Osteoblast (primary cell): ENCODE data around the gene HS1BP3. TPM values are rescaled to one million over a fixed set of nuclear protein-coding genes. Genes with fewer than 3 reads are reported as not detected.

Experiments used
- DNase-seq: peaks from one replicate; pipeline ENCODE4 v3.0.0; 2011; ENCODE audit warnings: low spot score, mixed read lengths; ENCODE audit not compliant: insufficient read length; ENCODE audit errors: missing footprints
- H2AFZ ChIP-seq: 2 replicates; pipeline ENCODE4 v1.6.0; 2011; ENCODE audit warnings: mild to moderate bottlenecking, low read length
- H3K27ac ChIP-seq: 2 replicates; pipeline ENCODE4 v1.5.1; 2011; ENCODE audit warnings: mild to moderate bottlenecking, low read depth, low read length, moderate library complexity
- H3K27me3 ChIP-seq: 2 replicates; pipeline ENCODE4 v1.6.0; 2012; ENCODE audit warnings: mild to moderate bottlenecking, control low read depth, inconsistent platforms, low read length, moderate library complexity; ENCODE audit not compliant: insufficient read depth
- H3K36me3 ChIP-seq: 2 replicates; pipeline ENCODE4 v1.5.1; 2011; ENCODE audit warnings: mild to moderate bottlenecking, low read length, control low read depth, moderate library complexity; ENCODE audit not compliant: insufficient read depth
- H3K4me1 ChIP-seq: 2 replicates; pipeline ENCODE4 v1.5.1; 2011; ENCODE audit warnings: mild to moderate bottlenecking, low read length, control low read depth, moderate library complexity; ENCODE audit not compliant: insufficient read depth
- H3K4me2 ChIP-seq: 2 replicates; pipeline ENCODE4 v1.6.0; 2011; ENCODE audit warnings: mild to moderate bottlenecking, low read length; ENCODE audit not compliant: insufficient read depth
- H3K4me3 ChIP-seq: fragments of 200-600 bp; sonication (generic); 3 replicates; pipeline ENCODE4 v1.5.1; 2012; ENCODE audit warnings: mild to moderate bottlenecking, low read length, inconsistent platforms; ENCODE audit not compliant: insufficient read depth
- H3K79me2 ChIP-seq: 2 replicates; pipeline ENCODE4 v1.6.0; 2012; ENCODE audit warnings: mild to moderate bottlenecking, low read length, control low read depth, inconsistent platforms; ENCODE audit not compliant: insufficient read depth
- H3K9me3 ChIP-seq: 2 replicates; pipeline ENCODE4 v1.5.1; 2011; ENCODE audit warnings: low read depth, low read length, control low read depth
- H4K20me1 ChIP-seq: 2 replicates; pipeline ENCODE4 v1.6.0; 2012; ENCODE audit warnings: mild to moderate bottlenecking, low read length, control low read depth; ENCODE audit not compliant: insufficient read depth
- CTCF ChIP-seq: IDR thresholded peaks from 2 replicates; pipeline ENCODE4 v1.5.1; 2011; ENCODE audit warnings: mild to moderate bottlenecking, low read depth, low read length, moderate library complexity; ENCODE audit errors: extremely low read depth
- total RNA-seq: library from RNA; depleted of rRNA; stranded (reverse); fragments of >200 nt; gene quantifications from 2 replicates; pipeline ENCODE4 v1.2.3, GENCODE V29; 2012

Gene HS1BP3
- total RNA-seq, 1 donor = 47.8 TPM

- H3K4me1 ChIP-seq = peaks cover 13% of the 10 kb centered on the region
- peak; percentile 93 for TF ChIP-seq CTCF
- no peak overlapping the region for H3K4me3 ChIP-seq
- H3K79me2 ChIP-seq = peaks cover 4% of the 10 kb centered on the region
- H3K4me2 ChIP-seq = peak overlapping the region; percentile 13
- H3K27me3 ChIP-seq = no peaks in the 10 kb centered on the region
- H3K9me3 ChIP-seq = no peaks in the 10 kb centered on the region
- H4K20me1 ChIP-seq = peaks cover 7% of the 10 kb centered on the region
- H2AFZ ChIP-seq = no peak overlapping the region
- peak; percentile 99 for DNase-seq
- H3K27ac ChIP-seq = no peak overlapping the region
- peaks cover 19% of the 10 kb centered on the region for H3K36me3 ChIP-seq
These were observed 15.0 kb downstream of the HS1BP3 start for GRCh38 chr2:20635675-20636584.

GRCh38 chr2:20635113-20635510 lies 15.8 kb downstream of the HS1BP3 start:
- Histone ChIP-seq H3K9me3 (no peaks in the 10 kb centered on the region), H3K36me3 (peaks cover 13% of the 10 kb centered on the region), H3K27me3 (no peaks in the 10 kb centered on the region), H2AFZ (no peak overlapping the region), H3K4me3 (no peak overlapping the region), H3K27ac (no peak overlapping the region), H3K79me2 (no peaks in the 10 kb centered on the region), H4K20me1 (peaks cover 3% of the 10 kb centered on the region), H3K4me1 (peaks cover 12% of the 10 kb centered on the region), H3K4me2 (no peak overlapping the region)
- no peak for TF ChIP-seq CTCF
- peak; percentile 6 for DNase-seq

DNA sequence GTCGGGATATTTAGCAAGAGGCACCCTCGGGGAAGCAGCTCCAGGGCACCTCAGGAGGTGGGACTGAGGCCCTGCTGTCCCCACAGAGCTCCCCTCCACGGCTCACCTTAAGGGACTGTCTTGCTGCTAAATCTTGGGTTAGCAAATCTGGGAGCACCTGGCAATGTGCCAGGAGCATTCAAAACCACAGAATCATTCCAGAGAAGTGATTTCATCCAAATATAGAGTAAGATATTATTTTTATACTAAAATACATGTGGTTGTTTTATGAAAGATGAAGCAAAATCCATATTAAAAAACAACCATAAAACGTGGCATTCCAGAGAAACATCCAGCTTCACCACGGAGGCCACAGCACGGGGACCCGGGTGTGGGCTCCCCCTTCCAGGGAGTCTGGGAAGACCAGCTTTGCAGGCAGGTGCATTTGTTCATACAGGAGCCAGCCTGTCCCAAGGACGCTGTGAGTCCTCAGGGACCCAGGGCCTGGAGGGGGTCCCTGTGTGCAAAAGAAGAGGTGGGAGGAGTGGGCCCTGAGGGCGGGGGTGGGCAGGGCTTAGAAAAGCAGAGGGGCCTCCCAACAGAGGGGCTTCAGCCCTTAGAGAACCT lies 16.3 kb downstream of the HS1BP3 start:
- H3K36me3 ChIP-seq = peaks cover 11% of the 10 kb centered on the region
- H3K9me3 ChIP-seq = no peaks in the 10 kb centered on the region
- no peak overlapping the region for H2AFZ ChIP-seq
- H4K20me1 ChIP-seq = peaks cover 3% of the 10 kb centered on the region
- no peak overlapping the region for H3K4me3 ChIP-seq
- peaks cover 12% of the 10 kb centered on the region for H3K4me1 ChIP-seq
- H3K4me2 ChIP-seq = no peak overlapping the region
- TF ChIP-seq CTCF = no peak
- no peaks in the 10 kb centered on the region for H3K79me2 ChIP-seq
- no peak overlapping the region for H3K27ac ChIP-seq
- H3K27me3 ChIP-seq = no peaks in the 10 kb centered on the region
- peak; percentile 95 for DNase-seq
